Upper lobe of left lung (tissue), 6 donors: ENCODE measurements around the gene CDH18. TPM values are rescaled to one million over a fixed set of nuclear protein-coding genes. Genes with fewer than 3 reads are reported as not detected.
A peak's percentile ranks its signal among the peaks of the same experiment; 100 is the strongest.

ENCODE experiments used
- ATAC-seq, 2 donors: fragments of 200-7000 bp; cut with Tn5 transposase; one replicate each; pipeline ENCODE4 v1.9.1; 2022; ENCODE audit warnings: mild to moderate bottlenecking in 2 of 2, moderate library complexity in 2 of 2; ENCODE audit not compliant: low FRiP score in 2 of 2
- DNase-seq, 2 donors: peaks; one replicate each; pipeline ENCODE4 v3.0.0-alpha.2; 2019 to 2020
- H3K27ac ChIP-seq, 4 donors: fragments of 200-600 bp; sonication (generic); one replicate each; pipeline ENCODE4 v1.5.1; 2016 to 2019
- H3K27me3 ChIP-seq, 4 donors: fragments of 200-600 bp; sonication (generic); one replicate each; pipeline ENCODE4 v1.5.1; 2017 to 2019
- H3K36me3 ChIP-seq, 4 donors: fragments of 200-600 bp; sonication (generic); one replicate each; pipeline ENCODE4 v1.5.1; 2016 to 2019
- H3K4me1 ChIP-seq, 4 donors: fragments of 200-600 bp; sonication (generic); one replicate each; pipeline ENCODE4 v1.5.1; 2018 to 2019
- H3K4me3 ChIP-seq, 4 donors: fragments of 200-600 bp; sonication (generic); one replicate each; pipeline ENCODE4 v1.5.1; 2017 to 2019; ENCODE audit warnings: mild to moderate bottlenecking in 2 of 4, moderate library complexity in 1 of 4
- H3K9me3 ChIP-seq, 4 donors: fragments of 200-600 bp; sonication (generic); one replicate each; pipeline ENCODE4 v1.5.1; 2018 to 2019
- CTCF ChIP-seq, 6 experiments: fragments of 450-650 bp in 4 of 6; fragments of 200-600 bp in 2 of 6; sonication (generic) in 2 of 6; IDR thresholded peaks; one replicate each; pipeline ENCODE4 v1.5.1; 2016 to 2019; ENCODE audit warnings: antibody characterized with exemption in 6 of 6
- EP300 ChIP-seq, 4 donors: sonication (generic); formaldehyde crosslinking; IDR thresholded peaks; one replicate each; pipeline ENCODE4 v1.5.1; 2017; ENCODE audit warnings: antibody characterized with exemption in 4 of 4, control low read depth in 2 of 4
- POLR2A ChIP-seq, 4 donors: fragments of 450-650 bp; IDR thresholded peaks; one replicate each; pipeline ENCODE4 v1.5.1; 2016 to 2017; ENCODE audit warnings: antibody characterized with exemption in 4 of 4, mild to moderate bottlenecking in 2 of 4
- POLR2AphosphoS5 ChIP-seq, 2 donors: sonication (generic); formaldehyde crosslinking; IDR thresholded peaks; one replicate each; pipeline ENCODE4 v1.5.1; 2017; ENCODE audit warnings: antibody characterized with exemption in 2 of 2
- WGBS, 2 donors: methylation state at CpG; one replicate each; pipeline ENCODE4 v1.1.5; 2017 to 2018; 5-methylcytosine and 5-hydroxymethylcytosine counted together
- total RNA-seq, 6 donors: library from RNA; depleted of rRNA in 4 of 6; stranded (reverse); fragments of >200 nt in 4 of 6; gene quantifications; one replicate each; pipeline versions ENCODE4 v1.1.0 to v1.2.1, GENCODE V29; 2016 to 2021
- donor health status: DM: no; HTN: no; CAD: no; lungs with moderate emphysema.
- donor health status: DM: no; HTN: yes; CAD: no; lungs with severe emphysema.

CDH18 gene
- total RNA-seq, 6 donors from 2014 or later, result not detected

- Histone ChIP-seq H3K9me3 (no peaks in the 10 kb centered on the region), H3K27ac (no peak overlapping the region), H3K4me3 (no peak overlapping the region), H3K36me3 (no peaks in the 10 kb centered on the region), H3K27me3 (no peaks in the 10 kb centered on the region), H3K4me1 (no peaks in the 10 kb centered on the region)
- TF ChIP-seq POLR2AphosphoS5 (IDR thresholded peaks at IDR 0.05), result no peak
- no peak for TF ChIP-seq EP300 (IDR thresholded peaks at IDR 0.05)
- no peak for TF ChIP-seq POLR2A (IDR thresholded peaks at IDR 0.05)
- no peak for TF ChIP-seq CTCF (IDR thresholded peaks at IDR 0.05)
- 87% methylated on average over 1 of the region's 1 CpG for WGBS, 2 donors
- DNase-seq (no peak), ATAC-seq (no peak)
These were observed 47.8 kb downstream of the CDH18 start for GRCh38 chr5:19940192-19940591.

- Histone ChIP-seq H3K4me1 (no peaks in the 10 kb centered on the region), H3K27ac (no peak overlapping the region), H3K36me3 (no peaks in the 10 kb centered on the region), H3K4me3 (no peak overlapping the region), H3K27me3 (no peaks in the 10 kb centered on the region), H3K9me3 (no peaks in the 10 kb centered on the region)
- no peak for TF ChIP-seq POLR2A (IDR thresholded peaks at IDR 0.05)
- TF ChIP-seq CTCF (IDR thresholded peaks at IDR 0.05), result no peak
- TF ChIP-seq POLR2AphosphoS5 (IDR thresholded peaks at IDR 0.05), result no peak
- TF ChIP-seq EP300 (IDR thresholded peaks at IDR 0.05), result no peak
- DNase-seq (no peak), ATAC-seq (no peak)
- WGBS, 2 donors, result 76% methylated on average over 5 of the region's 5 CpGs
These were observed 57.5 kb downstream of the CDH18 start for GRCh38 chr5:19930451-19930850.

- H3K4me1 ChIP-seq, result no peaks in the 10 kb centered on the region
- no peak overlapping the region for H3K27ac ChIP-seq
- H3K9me3 ChIP-seq, result no peaks in the 10 kb centered on the region
- ATAC-seq (peak in 1 of 2 donors; percentile 29), DNase-seq (no peak)
- WGBS, 2 donors, result 84 to 85% methylated on average over 3 of the region's 3 CpGs
- TF ChIP-seq POLR2A (IDR thresholded peaks at IDR 0.05) (no peak), CTCF (IDR thresholded peaks at IDR 0.05) (no peak), EP300 (IDR thresholded peaks at IDR 0.05) (no peak), POLR2AphosphoS5 (IDR thresholded peaks at IDR 0.05) (no peak)
- H3K27me3 ChIP-seq, result no peaks in the 10 kb centered on the region
- no peak overlapping the region for H3K4me3 ChIP-seq
- H3K36me3 ChIP-seq, result no peaks in the 10 kb centered on the region
These were observed 59.2 kb downstream of the CDH18 start for GRCh38 chr5:19928562-19929421.

- H3K36me3 ChIP-seq, result no peaks in the 10 kb centered on the region
- no peak for TF ChIP-seq EP300 (IDR thresholded peaks at IDR 0.05)
- H3K4me1 ChIP-seq, result no peaks in the 10 kb centered on the region
- no peak overlapping the region for H3K4me3 ChIP-seq
- H3K27ac ChIP-seq, result no peak overlapping the region
- WGBS, 2 donors, result 59 to 70% methylated on average over 3 of the region's 3 CpGs
- H3K9me3 ChIP-seq, result no peaks in the 10 kb centered on the region
- DNase-seq (no peak), ATAC-seq (no peak)
- no peaks in the 10 kb centered on the region for H3K27me3 ChIP-seq
These were observed 60.1 kb downstream of the CDH18 start for GRCh38 chr5:19927919-19928318.

- TF ChIP-seq POLR2A (IDR thresholded peaks at IDR 0.05), result no peak
- TF ChIP-seq EP300 (IDR thresholded peaks at IDR 0.05), result no peak
- TF ChIP-seq POLR2AphosphoS5 (IDR thresholded peaks at IDR 0.05), result no peak
- no peak for TF ChIP-seq CTCF (IDR thresholded peaks at IDR 0.05)
- WGBS, 2 donors, result 47 to 48% methylated on average over 2 of the region's 2 CpGs
- no peak overlapping the region for H3K27ac ChIP-seq
- no peaks in the 10 kb centered on the region for H3K4me1 ChIP-seq
- no peaks in the 10 kb centered on the region for H3K9me3 ChIP-seq
- H3K36me3 ChIP-seq, result no peaks in the 10 kb centered on the region
- no peak overlapping the region for H3K4me3 ChIP-seq
- no peaks in the 10 kb centered on the region for H3K27me3 ChIP-seq
- no peak for DNase-seq
- no peak for ATAC-seq
These were observed 60.8 kb downstream of the CDH18 start for GRCh38 chr5:19927170-19927569.
